AG04450 (cell line): ENCODE measurements around the gene GRM4. TPM values are rescaled to one million over a fixed set of nuclear protein-coding genes. Genes with fewer than 3 reads are reported as not detected.

ENCODE experiments used
- CTCF ChIA-PET: fragments of 300-600, 350-600 bp; formaldehyde crosslinking; extraction: SDS; loops from one replicate; lab custom pipeline; 2022; ENCODE audit warnings: antibody characterized with exemption, inconsistent platforms; lab: Charles Lee
- POLR2A ChIA-PET: fragments of 350-600 bp; formaldehyde crosslinking; extraction: SDS; loops from one replicate; lab custom pipeline; 2021; ENCODE audit warnings: antibody characterized with exemption, inconsistent platforms; lab: Yijun Ruan, JAX
- DNase-seq: peaks from one replicate; pipeline ENCODE4 v3.0.0-alpha.2; 2011; ENCODE audit warnings: low read depth, low spot score
- H3K27ac ChIP-seq: one replicate; pipeline ENCODE4 v1.5.1; 2012; ENCODE audit warnings: low read depth, low read length, control low read depth
- H3K27me3 ChIP-seq: one replicate; pipeline ENCODE4 v1.6.0; 2012; ENCODE audit warnings: low read length; ENCODE audit not compliant: control insufficient read depth, insufficient read depth
- H3K4me3 ChIP-seq: 2 replicates; pipeline ENCODE4 v1.5.1; 2011; ENCODE audit warnings: mild to moderate bottlenecking, low read depth, low read length, control low read depth
- H3K9me3 ChIP-seq: 2 replicates; pipeline ENCODE4 v1.5.1; 2012; ENCODE audit warnings: low read length; ENCODE audit not compliant: control insufficient read depth, insufficient read depth
- polyA plus RNA-seq: library from polyadenylated mRNA; depleted of rRNA; stranded (reverse); fragments of >200 nt; gene quantifications from 2 replicates; pipeline ENCODE4 v1.2.3, GENCODE V29; 2011
- TF ChIP-seq, protein P1 (sequence below): IDR thresholded peaks from 2 replicates; pipeline ENCODE4 v1.5.1; 2011; ENCODE audit warnings: low read depth, low read length, control low read depth, inconsistent platforms

GRM4 gene
- polyA plus RNA-seq, 1 experiment = not detected

DNA sequence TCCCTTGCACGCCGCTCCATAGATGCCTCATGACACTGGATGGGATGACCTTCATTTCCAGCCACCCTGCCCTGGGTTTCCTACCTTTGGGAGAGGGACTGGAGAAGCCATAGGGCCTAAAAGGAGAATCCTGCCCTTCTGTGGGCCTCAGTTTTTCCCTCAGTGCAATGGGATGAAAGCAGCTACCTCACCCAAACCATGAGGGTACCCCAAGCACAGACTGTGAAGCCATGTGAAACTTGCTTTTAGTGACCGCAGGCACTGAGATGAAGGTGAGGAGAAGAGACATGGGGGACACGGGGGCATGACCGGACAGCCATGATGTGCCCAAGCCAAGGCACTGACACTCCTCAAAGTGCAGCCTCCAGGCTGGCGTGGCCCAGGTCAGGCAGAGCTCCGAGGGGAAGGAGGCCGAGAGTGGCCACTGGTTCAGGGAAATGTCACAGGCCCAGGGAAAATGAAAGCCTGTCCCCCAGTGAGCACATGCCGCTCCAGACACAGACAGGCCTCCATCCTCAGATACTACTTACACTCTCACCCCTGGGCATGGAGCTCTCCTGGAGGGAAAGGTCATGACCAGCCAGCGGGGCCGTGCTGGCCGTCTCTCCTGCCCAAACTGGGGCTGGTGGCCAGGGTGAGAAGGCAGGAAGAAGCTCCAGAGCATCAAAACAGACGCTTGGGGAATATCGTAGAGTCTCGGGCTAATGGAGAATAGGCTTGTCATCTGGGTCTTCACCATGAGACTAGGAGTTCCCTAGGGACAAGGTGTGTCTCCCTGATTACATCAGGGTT is 116.2 kb downstream of the GRM4 start:
- ChIA-PET POLR2A (interaction anchor here (1.0 kb wide), 1 partner anchor 318 kb away, joined by 3 read pairs; the partner anchor contains the start of gene UQCC2), CTCF (interaction anchor here (0.8 kb wide), 1 partner anchor 26 kb away, joined by 3 read pairs; no protein-coding TSS in a partner anchor)
- Histone ChIP-seq H3K9me3 (no peaks in the 10 kb centered on the region), H3K4me3 (no peak overlapping the region), H3K27me3 (peaks cover 18% of the 10 kb centered on the region), H3K27ac (no peak overlapping the region)
- TF ChIP-seq, protein P1, sequence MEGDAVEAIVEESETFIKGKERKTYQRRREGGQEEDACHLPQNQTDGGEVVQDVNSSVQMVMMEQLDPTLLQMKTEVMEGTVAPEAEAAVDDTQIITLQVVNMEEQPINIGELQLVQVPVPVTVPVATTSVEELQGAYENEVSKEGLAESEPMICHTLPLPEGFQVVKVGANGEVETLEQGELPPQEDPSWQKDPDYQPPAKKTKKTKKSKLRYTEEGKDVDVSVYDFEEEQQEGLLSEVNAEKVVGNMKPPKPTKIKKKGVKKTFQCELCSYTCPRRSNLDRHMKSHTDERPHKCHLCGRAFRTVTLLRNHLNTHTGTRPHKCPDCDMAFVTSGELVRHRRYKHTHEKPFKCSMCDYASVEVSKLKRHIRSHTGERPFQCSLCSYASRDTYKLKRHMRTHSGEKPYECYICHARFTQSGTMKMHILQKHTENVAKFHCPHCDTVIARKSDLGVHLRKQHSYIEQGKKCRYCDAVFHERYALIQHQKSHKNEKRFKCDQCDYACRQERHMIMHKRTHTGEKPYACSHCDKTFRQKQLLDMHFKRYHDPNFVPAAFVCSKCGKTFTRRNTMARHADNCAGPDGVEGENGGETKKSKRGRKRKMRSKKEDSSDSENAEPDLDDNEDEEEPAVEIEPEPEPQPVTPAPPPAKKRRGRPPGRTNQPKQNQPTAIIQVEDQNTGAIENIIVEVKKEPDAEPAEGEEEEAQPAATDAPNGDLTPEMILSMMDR = no peak
- no peak for DNase-seq

DNA sequence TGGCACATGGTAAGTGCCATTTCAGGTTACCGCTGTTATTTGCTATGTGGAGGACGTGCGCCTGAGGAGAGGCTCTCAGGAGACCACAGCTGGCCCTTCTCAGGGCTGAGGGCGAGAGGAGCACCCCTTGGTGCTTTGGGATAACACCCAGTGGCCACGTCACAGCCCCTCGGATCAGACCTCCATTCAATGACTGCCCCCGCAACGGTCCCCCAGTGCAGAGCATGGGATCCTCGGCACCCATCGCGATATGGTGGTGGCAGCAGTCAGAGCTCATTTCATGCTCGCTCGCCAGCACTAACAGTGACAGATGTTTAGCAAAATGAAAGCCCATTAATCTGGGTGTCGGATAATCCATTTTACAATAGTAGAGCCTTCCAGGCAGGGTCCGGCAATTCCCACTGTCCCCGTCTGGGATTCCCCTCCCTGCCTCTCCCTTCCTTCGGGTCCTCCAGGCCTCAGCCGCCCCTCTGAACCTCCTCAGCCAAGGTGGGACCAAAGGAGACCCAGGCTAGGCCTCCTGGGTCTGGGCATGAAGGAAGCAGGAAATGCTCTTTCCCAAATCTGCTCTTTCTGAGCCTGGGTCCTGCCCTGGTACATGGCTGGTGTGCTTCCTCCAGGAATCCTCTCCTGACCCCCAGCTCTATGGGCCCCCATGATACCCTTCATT is 117.1 kb downstream of the GRM4 start:
- CTCF ChIA-PET = interaction anchor here (1.0 to 3.4 kb wide), 6 partner anchors 259 to 443 kb away, joined by 3 to 40 read pairs (median 8); partner anchors contain the start of genes IP6K3 and UQCC2
- TF ChIP-seq, protein P1 = no peak
- Histone ChIP-seq H3K27ac (no peak overlapping the region), H3K4me3 (no peak overlapping the region), H3K27me3 (peaks cover 21% of the 10 kb centered on the region), H3K9me3 (no peaks in the 10 kb centered on the region)
- POLR2A ChIA-PET = interaction anchor here (1.0 kb wide), 1 partner anchor 317 kb away, joined by 3 read pairs; the partner anchor contains the start of gene UQCC2
- no peak for DNase-seq

DNA sequence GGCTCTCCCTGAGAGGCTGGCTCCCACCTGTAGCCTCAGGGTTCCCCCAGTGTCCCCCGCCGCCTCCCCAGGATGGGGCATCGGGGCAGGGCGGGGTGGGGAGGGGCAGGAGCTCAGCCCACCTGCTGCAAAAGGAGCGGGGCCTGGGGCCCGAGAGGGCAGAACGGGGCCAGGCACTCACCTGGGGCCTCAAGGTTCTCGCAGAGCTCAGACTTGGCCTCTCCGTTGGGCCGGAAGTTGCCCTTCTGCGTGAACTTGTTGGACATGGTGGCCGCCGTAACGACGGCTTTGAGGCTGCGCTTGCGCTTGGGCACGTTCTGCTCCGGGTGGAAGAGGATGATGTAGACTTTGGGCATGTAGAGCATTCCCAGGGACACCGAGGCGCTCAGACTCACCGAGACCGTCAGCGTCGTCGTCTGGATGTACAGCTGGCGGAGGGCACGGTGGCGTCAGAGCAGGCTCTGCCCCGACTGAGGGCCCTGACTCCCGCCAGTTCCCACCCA is 117.9 kb downstream of the GRM4 start:
- CTCF ChIA-PET = interaction anchor here (0.6 to 3.4 kb wide), 16 partner anchors 9 to 442 kb away, joined by 3 to 40 read pairs (median 4); partner anchors contain the start of genes IP6K3 and UQCC2
- TF ChIP-seq, protein P1 = no peak
- H3K27ac ChIP-seq = no peak overlapping the region
- peaks cover 28% of the 10 kb centered on the region for H3K27me3 ChIP-seq
- POLR2A ChIA-PET = interaction anchor here (1.7 kb wide), 1 partner anchor 256 kb away, joined by 7 read pairs; no protein-coding TSS in a partner anchor
- no peak overlapping the region for H3K4me3 ChIP-seq
- H3K9me3 ChIP-seq = no peaks in the 10 kb centered on the region
- no peak for DNase-seq

DNA sequence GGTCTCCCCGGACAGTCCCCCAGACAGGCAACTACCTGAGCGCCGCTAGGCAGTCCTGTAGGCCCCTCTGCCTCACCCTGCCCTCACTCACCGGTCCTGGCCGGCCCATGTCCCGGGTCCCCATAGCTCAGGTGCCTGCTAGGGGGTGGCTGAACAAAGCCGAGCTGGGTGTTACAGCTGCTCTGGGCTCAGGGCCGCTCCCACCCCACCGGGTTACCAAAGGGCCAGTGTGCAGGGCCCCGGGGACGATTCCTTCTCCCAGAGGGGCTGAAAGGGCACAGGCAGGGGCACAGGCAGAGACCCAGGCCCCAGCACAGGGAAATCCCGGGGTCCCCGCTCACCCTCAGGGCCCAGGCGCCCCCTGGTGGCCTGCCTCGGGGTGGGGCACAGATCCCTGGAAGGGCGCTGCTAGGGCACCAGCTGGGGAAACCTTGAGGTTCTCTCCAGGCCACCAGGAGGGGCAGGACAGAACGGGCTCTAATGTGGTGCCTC is 118.4 kb downstream of the GRM4 start:
- POLR2A ChIA-PET = interaction anchor here (1.7 kb wide), 1 partner anchor 256 kb away, joined by 7 read pairs; no protein-coding TSS in a partner anchor
- no peak for DNase-seq
- Histone ChIP-seq H3K4me3 (no peak overlapping the region), H3K27ac (no peak overlapping the region), H3K27me3 (peaks cover 33% of the 10 kb centered on the region), H3K9me3 (no peaks in the 10 kb centered on the region)
- TF ChIP-seq, protein P1 = peak; percentile 75
- CTCF ChIA-PET = interaction anchor here (0.7 to 3.4 kb wide), 15 partner anchors 8 to 442 kb away, joined by 3 to 40 read pairs (median 6); partner anchors contain the start of genes IP6K3 and UQCC2
